HG03097 (cell line): ENCODE data around the gene MLEC.
"Not testable (repeated sequence)": the region's sequence is repeated elsewhere in the genome, so short reads cannot be mapped to it uniquely, and the experiment has no call there.

Source experiments
- ATAC-seq: cut with Tn5 transposase; IDR thresholded peaks from one replicate; pipeline ENCODE4 v1.9.1; 2021; ENCODE audit not compliant: unreplicated experiment, low FRiP score

The MLEC gene

DNA sequence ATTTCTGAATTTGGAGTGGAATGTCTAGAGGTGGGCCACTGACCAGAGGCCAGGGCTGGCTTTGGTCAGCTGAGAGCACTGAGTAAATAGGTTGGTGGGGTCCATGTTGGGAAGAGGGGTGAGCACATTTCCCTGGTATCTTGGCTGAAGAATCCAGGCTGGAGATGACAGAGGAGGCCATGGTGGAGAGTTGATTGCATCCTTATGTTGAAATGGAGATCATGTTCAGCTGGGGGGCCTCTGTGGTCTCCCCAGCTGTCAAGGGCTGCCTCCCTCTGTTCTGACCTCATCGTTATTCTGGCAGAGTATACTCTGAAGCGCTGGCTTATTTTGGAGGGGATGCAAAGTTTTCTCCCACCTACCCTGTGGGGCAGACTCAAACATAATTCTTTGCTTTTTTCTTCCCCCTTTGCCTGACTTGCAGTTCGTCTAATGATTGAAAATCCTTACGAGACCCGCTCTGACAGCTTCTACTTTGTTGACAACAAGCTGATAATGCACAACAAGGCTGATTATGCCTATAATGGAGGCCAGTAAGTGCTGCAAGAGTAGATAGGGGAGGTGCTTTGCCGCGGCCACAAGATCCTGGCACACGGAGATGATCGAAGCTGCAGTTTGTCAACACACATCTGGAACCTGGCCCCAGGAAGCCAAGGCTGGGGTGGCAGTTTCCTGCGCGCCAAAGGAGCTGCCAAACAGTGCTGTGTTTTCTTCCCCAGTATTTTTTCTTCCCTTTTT is 32.7 kb downstream of the MLEC start:
- ATAC-seq, result no peak

DNA sequence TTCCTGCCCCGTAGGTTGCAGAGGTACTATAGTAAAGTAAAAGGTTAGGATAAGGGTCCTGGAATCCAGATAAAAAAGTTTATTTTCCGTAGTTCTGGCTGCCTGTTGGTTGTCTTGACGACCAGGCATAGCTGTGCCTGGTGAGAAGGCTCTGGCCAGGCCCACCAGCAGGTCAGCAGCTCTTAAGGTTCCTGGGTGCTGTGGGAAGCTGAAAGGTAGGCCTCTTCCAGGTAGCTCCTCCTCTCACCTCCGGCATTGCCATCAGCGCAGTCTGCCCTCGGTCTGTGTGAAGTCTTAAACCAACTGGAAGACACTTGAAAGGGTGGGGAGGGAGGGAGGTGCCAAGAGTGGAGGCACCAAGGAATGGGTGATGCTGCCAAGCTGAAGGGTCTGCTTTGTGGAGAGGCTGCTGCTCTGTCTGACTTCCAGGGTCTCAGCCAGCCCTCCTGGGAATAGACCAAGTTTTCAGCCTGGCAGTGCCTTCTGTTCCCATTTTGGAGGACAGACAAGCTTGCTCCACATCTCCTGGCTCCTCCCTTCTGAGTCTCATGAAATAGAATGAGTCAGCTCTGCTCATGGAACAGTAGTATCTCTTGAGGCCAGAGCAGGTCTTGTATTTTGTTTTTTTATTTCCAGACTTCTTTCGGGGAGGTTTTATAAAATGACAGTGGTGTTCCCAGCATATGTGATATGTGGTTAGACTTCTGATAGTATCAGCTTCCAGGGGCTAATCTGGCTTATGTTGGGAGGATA is 33.5 kb downstream of the MLEC start:
- no peak for ATAC-seq

DNA sequence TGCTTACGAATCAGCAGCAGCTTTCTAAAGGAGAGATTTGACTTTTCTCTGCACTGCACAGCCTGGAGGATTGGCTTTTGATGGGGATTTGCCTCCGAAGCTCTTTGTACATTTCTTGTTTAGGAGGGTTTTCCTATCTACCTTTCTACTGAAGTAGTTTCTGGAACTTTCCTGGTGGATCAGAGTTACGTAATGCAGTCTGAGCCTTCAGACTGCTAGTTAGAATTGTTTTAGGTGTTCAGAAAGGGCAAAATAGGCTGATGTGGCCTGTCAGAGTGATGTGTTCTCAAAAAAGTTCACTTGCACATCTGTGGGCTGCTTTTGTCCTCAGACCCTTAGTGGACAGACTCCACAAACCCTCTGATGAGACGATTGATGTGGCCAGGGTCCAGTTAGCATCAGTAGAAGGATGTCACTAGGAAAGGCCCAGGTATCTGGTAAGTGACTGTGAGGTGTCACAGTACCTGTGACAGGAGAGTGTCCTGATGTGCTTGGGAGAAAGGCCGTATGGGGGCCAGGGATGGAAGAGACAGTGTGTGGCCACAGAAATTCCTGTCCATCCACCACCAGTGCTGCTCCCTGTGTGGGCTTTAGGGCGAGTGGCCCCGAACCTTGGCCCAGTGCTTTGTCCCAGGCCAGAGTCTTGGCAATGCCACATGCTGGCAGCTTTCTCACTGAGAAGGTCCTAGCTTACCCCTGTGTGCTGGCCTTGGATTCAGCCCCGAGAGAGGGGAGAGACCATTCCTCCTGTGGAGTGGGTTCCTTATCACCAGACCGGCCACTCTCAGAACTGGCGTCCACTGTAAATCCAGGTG is 34.2 kb downstream of the MLEC start:
- no peak for ATAC-seq

DNA sequence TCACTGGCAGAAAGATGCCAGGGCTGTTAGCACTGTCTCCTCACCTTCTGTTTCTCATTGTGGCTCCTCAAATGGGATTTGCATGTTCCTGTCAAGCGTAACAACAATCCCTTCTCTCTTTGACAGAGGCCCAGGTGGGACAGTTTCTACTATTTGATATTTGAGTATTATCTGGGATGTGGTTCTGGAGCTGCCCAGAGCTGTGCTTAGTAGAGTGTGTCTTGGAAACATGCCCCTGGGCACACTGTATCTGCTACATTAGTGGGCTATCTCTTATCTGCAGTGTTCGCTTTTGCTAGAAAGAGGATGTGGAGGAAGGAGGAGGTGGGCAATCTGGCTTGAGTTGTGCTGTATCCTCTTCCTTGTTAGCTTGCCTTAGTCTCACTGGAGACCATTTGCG is 34.9 kb downstream of the MLEC start:
- no peak for ATAC-seq

DNA sequence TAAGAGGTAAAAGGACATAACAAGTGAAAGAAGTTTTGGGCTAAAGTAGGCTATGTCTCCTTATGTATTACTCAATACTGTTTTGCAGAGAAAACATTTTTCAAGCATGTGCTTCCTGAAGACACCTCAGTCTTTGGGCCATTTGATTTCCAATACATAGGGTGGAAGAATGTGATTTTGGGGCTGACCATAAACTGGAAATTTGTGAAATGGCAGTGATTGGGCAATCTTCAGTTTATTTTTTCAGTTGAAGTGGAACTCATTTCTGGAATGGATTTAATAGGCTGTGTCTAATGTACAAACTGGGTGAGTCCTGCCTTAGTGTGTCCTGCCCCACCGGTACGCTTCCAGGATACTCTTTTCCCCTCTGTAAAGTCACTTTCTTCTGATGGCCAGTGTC is 35.8 kb downstream of the MLEC start:
- ATAC-seq, result no peak

DNA sequence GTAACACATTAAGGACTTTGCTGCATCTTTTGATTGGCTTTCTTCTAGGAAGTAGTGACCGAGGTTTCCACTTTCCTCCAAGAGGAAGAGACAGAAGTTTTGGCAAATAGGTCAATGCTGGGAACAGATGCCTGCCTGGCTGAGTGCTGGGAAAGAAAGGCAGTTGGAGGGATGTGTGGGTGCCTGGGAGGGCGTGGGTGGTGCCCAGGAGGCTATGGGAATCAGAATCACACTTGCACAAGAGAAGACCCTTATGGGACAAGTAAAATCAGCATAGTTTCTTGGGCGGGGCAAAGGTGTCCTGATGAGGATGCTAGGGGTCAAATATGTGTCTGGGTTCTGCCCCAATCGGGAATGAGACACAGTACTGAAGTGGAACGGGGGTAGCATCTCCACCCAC is 37.8 kb downstream of the MLEC start:
- ATAC-seq, result no peak

DNA sequence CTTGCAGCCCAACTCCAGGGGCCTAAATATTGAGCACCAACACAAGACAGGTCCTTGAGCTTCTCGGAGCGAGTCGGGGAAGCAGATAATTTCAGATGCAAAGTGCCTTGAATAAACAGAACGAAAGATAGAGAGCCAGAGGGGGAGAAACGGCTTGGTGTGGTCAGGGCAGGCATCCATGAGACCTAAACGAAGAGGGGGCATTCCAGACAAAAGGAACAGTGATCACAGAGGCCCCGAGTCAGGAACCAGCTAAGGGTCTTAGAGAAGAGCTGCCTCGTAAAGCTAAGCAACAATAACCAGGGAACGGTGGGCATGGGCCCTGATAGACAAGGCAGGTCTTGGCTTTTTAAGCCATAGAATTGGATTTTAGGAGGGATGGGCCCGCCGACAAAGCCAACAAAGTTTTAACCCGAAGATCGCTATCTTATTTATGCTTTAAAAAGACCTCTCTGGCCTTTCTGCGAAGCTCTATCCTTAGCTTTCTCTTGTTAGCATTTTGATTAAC is 38.3 kb downstream of the MLEC start:
- ATAC-seq, result no peak

DNA sequence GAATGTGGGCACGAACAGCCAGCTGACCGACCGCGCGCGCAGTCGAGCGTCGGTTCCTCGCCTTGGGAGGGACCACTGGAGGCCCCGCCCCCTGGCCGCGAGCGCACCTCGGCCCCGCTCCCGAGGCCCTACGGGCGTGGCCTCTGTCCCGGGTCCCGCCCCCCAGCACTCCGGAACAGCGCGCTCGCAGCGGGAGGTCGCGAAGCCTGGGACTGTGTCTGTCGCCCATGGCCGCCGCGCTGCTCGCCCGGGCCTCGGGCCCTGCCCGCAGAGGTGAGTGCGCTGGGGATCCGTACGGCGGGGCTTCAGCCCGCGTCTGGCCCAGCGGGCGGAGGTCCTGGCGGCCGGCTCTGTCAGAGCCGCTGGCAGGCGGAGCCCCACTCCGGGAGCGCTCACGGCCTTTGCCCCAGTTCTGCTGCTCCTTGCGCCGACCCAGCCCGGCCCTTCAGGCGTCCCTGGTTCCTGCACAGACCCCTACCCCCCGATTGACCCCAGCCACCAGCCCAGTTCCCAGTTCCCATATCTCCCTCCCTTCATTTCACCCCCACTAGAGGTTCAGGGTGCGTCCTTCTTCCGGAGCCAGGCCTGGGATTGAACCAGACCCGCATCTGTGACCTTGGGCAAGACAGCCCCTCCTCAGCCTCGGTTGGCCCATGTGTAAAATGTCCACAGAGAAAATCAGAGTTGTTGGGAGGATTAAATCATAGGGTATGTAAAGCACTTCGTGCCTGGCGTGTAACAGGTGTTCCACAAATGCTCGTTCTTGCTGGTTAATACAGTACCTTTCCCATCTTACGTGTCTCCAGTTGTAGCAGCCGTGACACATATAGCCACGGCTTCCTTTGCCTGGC is 38.9 kb downstream of the MLEC start, which contains the start of gene ACADS:
TSS of gene ACADS (plus strand) at position 168 of the 851 bp plus-strand sequence. CDS start at position 228, 60 bp downstream.
- peak; percentile 92 for ATAC-seq

DNA sequence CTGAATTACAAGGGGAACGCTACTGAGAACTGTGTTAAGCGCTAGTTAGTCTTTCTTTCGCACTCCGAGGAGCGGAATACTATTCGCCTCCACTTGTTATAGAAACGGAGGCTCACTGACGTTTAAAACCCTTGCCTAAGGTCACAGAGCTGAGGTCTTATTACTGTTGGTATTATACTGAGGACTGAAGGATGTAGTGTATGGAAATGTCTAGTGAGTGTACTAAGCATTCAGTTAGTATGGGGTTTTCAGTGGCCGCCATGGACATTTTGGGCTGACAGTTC is 39.5 kb downstream of the MLEC start:
- no peak for ATAC-seq

DNA sequence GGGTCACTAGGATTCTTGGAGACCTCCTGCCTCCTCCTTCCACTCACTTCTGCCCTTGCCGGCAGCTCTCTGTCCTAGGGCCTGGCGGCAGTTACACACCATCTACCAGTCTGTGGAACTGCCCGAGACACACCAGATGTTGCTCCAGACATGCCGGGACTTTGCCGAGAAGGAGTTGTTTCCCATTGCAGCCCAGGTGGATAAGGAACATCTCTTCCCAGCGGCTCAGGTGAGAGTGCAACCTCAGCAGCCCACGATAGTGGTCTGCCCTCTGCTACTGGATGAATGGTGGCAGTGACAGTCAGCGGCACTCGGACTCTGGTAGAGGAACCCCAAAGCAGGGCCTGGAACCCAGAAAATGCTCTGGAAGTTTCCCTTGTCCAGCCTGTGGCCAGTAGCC is 40.0 kb downstream of the MLEC start:
- no peak for ATAC-seq

DNA sequence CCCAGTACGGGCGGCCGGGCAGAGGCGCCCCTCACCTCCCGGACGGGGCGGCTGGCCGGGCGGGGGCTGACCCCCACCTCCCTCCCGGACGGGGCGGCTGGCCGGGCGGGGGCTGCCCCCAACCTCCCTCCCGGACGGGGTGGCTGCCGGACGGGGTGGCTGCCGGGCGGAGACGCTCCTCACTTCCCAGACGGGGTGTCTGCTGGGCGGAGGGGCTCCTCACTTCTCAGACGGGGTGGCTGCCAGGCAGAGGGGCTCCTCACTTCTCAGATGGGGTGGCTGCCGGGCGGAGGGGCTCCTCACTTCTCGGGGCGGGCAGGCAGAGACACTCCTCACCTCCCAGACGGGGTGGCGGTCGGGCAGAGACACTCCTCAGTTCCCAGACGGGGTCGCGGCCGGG is 45.2 kb downstream of the MLEC start:
- not testable (repeated sequence) for ATAC-seq

DNA sequence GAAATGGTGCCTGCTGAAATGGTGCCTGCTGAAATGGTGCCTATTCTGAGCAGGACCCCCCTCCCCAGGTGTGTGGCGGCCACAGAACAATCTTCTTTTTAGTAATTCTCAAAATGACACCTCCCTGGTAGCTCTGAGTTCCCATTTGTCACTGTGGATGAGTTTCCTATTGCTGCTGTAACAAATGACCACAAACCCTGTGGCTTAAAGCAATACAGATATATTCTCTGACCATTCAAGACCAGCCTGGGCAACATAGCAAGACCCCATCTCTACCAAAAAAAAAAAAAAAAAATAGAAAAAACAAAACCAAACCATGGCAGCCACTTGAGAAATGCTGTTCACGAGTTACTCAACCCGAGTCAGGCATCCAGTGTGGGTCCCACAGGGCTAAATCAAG is 46.6 kb downstream of the MLEC start:
- ATAC-seq, result no peak

DNA sequence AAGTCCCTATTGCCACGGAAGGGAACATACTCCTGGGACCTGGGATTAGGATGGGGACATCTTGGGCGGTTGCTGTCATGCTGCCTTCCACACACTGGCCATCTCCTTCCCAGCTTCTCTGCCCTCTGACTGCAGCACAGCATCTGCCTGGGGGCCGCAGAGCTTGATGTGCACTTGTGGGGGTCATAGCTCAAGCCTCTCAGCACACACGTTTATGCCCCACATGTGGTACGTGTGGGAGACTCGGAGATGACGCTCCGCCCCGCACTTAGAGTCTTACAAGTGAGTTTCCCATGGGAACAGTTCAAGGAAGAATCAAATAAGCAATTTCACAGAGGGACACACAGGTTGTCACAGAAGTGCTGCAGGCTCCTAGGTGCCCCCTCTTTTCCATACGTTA is 47.3 kb downstream of the MLEC start:
- ATAC-seq, result no peak

DNA sequence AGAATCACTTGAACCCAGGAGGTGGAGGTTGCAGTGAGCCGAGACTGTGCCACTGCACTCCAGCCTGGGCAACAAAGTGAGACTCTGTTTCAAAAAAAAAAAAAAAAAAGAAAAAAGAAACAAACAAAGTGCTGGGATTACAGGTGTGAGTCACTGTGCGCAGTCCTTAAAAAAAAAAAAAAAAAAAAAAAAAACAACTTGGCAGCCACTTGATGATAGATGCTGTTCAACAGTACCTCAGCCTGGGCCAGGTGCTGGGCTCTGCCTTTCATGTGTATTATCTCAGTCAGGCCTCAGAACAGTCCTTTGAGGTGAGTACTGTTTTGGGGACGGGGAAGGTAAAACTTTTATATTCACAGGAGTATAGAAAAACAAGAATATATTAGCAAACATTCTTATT is 48.2 kb downstream of the MLEC start:
- no peak for ATAC-seq

DNA sequence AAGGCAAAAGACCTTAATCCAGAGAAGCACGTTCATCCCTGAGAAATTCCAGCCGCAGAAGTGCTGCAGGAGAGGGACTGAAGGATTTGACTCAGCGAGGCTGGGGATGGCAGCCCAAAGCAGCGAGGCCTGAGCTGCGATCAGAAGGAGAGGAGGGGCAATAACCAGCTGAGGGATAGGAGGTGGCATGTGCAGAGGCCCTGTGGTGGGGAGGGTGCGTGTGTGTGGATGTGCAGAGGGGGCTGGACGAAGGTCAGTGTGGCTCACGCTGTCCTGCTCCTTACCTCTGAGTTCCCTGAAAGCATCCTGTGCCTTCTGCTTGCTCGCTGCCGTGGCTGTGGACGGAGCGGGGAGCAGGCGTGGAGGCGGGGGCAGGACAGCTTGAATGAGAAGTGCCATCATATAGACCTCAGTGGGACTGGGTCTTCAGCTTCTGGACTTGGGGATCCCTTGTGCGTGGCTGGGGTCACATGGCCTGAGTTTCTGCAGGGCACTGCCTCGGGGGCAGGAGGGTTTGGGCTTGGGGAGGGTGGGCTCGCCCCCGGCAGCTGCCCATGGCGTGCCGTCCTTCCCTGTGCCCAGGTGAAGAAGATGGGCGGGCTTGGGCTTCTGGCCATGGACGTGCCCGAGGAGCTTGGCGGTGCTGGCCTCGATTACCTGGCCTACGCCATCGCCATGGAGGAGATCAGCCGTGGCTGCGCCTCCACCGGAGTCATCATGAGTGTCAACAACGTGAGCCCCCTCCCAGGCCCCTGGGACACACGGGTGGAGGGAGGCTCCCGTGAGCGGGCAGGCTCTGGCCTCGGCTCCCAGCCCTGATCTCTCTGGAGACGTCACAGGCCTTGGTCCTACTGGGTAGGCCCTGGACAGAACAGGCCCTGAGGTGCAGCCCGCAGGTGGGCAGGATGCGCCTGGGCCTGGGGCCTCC is 49.7 kb downstream of the MLEC start:
- no peak for ATAC-seq

DNA sequence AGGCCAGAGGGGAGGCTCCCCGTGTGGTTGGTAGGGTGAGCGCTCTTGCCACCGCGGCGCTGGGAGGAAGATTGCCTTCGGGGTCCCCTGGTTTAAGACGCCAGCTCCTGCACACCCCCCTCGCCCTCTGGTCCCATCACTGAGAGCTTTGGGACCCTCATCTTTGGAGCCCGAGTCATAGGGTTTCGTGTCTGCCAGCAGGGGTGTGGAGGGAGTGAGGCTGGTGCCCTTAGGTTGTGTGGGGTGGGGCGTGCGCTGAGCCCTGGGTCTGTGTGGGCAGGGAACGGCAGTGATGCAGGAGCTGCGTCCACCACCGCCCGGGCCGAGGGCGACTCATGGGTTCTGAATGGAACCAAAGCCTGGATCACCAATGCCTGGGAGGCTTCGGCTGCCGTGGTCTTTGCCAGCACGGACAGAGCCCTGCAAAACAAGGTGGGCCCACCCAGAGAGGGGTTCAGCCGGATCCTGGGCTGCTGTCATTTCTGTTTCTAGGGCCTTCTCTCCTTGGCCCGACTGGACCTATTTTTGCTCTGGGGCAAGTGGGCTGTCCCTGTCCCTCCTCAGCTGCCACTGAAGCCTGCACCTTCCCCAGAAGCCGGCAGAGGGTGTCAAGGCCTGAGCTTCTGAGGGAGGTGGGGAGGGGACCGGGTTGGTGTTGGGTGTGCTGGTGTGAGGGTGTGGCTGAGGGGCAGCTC is 50.8 kb downstream of the MLEC start:
- ATAC-seq, result no peak

DNA sequence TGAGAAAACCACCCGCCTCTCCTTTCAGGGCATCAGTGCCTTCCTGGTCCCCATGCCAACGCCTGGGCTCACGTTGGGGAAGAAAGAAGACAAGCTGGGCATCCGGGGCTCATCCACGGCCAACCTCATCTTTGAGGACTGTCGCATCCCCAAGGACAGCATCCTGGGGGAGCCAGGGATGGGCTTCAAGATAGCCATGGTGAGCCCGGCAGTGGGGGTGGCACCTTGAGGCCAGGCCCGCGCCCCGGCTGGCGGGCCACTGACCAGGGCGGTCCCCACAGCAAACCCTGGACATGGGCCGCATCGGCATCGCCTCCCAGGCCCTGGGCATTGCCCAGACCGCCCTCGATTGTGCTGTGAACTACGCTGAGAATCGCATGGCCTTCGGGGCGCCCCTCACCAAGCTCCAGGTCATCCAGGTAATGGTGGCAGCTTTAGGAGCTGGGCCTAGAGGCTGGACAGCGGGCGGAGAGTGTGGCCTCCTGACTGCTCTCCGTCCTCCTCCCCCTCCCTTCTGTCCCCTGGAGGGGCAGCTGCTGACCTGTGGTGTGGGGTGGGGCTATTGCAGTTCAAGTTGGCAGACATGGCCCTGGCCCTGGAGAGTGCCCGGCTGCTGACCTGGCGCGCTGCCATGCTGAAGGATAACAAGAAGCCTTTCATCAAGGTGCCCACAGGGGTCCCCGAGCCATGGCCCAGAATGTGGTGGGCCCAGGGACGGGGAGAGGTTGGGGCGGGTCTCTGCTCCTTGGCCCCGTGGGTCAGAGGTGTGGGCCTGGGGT is 51.5 kb downstream of the MLEC start:
- ATAC-seq, result no peak
